Measurements from ENCODE around the gene SMAD5. TPM values are rescaled to one million over a fixed set of nuclear protein-coding genes. Genes with fewer than 3 reads are reported as not detected.

SMAD5 gene
- total and polyA plus RNA-seq, 2 donors (not counting 1 experiment from before 2014, with no cell fraction given), result 9.4 to 38.6 TPM

DNA sequence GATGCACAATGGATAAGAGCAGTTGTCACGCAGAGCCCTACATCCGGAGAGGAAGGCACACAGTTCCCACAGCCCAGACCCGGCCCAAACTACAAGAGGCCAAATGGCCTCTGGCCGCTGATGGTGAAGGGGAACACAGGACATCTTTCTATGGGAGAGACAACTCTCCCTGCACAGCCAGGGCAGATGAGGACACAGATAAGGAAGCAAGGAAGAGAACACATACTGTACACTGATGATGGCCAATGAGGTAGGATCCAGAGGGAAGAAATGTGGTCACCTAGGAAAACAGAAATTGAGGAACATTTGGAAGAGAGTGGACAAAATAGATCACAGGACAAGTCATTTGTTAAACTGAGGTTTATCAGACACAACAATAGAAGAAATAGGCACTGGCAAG lies 88.7 kb downstream of the SMAD5 start:
- ChIA-PET CTCF (no interaction called here), POLR2A (no interaction called here)
- H3K27ac ChIP-seq (ENCODE audit: low read length in 2 of 2), result no peak overlapping the region
- DNase-seq (no peak), ATAC-seq (ENCODE audit: low read depth) (no peak)
- H3K9ac ChIP-seq (ENCODE audit: low read length), result no peak overlapping the region
- peaks cover 0 to 7% (median 1%) of the 10 kb centered on the region in 4 experiments for H3K27me3 ChIP-seq (replicated peaks in 1 of 4; ENCODE audit: control extremely low read depth in 1 of 4, control insufficient read depth in 3 of 4, insufficient read depth in 4 of 4, low read length in 3 of 4)
- Mint-ChIP-seq H3K27me3 (peaks cover 15% of the 10 kb centered on the region), H3K27ac (no peak overlapping the region), H3K9me3 (ENCODE audit: insufficient read depth) (peaks cover 8% of the 10 kb centered on the region), H3K4me3 (no peak overlapping the region), H3K4me1 (no peaks in the 10 kb centered on the region)
- no peaks in the 10 kb centered on the region for H3K4me1 ChIP-seq (ENCODE audit: control insufficient read depth in 2 of 2, insufficient read depth in 2 of 2, low read length in 2 of 2)
- no peaks in the 10 kb centered on the region for H3K79me2 ChIP-seq (ENCODE audit: control insufficient read depth, insufficient read depth, low read length)
- no peaks in the 10 kb centered on the region for H4K20me1 ChIP-seq (ENCODE audit: control insufficient read depth, insufficient read depth, low read length, poor library complexity, severe bottlenecking)
- intact Hi-C loops (cut with micrococcal nuclease), result no loop called here
- no peak for TF ChIP-seq EZH2 (IDR thresholded peaks at IDR 0.05; ENCODE audit: borderline replicate concordance, insufficient read depth, low read depth, low read length, poor library complexity, severe bottlenecking)
- TF ChIP-seq, protein P1, sequence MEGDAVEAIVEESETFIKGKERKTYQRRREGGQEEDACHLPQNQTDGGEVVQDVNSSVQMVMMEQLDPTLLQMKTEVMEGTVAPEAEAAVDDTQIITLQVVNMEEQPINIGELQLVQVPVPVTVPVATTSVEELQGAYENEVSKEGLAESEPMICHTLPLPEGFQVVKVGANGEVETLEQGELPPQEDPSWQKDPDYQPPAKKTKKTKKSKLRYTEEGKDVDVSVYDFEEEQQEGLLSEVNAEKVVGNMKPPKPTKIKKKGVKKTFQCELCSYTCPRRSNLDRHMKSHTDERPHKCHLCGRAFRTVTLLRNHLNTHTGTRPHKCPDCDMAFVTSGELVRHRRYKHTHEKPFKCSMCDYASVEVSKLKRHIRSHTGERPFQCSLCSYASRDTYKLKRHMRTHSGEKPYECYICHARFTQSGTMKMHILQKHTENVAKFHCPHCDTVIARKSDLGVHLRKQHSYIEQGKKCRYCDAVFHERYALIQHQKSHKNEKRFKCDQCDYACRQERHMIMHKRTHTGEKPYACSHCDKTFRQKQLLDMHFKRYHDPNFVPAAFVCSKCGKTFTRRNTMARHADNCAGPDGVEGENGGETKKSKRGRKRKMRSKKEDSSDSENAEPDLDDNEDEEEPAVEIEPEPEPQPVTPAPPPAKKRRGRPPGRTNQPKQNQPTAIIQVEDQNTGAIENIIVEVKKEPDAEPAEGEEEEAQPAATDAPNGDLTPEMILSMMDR (IDR thresholded peaks at IDR 0.05), result no peak
- H3K9me3 ChIP-seq (ENCODE audit: control extremely low read depth in 1 of 3, control insufficient read depth in 2 of 3, insufficient read depth in 1 of 3, low read length in 2 of 3), result peaks cover 0 to 14% (median 0%) of the 10 kb centered on the region in 3 donors
- no peak overlapping the region for H2AFZ ChIP-seq (ENCODE audit: insufficient read depth, low read depth, low read length, poor library complexity, severe bottlenecking)
- no peak overlapping the region for H3K4me2 ChIP-seq (replicated peaks; ENCODE audit: low read depth, low read length, poor library complexity, severe bottlenecking)
- H3K36me3 ChIP-seq (replicated peaks in 1 of 2; ENCODE audit: control extremely low read depth in 1 of 2, control insufficient read depth in 1 of 2, extremely low read depth in 1 of 2, insufficient read depth in 2 of 2, low read length in 1 of 2), result no peaks in the 10 kb centered on the region
- H3K4me3 ChIP-seq (ENCODE audit: control extremely low read depth in 1 of 5, extremely low read depth in 1 of 5, insufficient read depth in 1 of 5, low read depth in 2 of 5, low read length in 4 of 5), result no peak overlapping the region
- WGBS (ENCODE audit: insufficient coverage), result 97% methylated on average over 4 of the region's 4 CpGs

DNA sequence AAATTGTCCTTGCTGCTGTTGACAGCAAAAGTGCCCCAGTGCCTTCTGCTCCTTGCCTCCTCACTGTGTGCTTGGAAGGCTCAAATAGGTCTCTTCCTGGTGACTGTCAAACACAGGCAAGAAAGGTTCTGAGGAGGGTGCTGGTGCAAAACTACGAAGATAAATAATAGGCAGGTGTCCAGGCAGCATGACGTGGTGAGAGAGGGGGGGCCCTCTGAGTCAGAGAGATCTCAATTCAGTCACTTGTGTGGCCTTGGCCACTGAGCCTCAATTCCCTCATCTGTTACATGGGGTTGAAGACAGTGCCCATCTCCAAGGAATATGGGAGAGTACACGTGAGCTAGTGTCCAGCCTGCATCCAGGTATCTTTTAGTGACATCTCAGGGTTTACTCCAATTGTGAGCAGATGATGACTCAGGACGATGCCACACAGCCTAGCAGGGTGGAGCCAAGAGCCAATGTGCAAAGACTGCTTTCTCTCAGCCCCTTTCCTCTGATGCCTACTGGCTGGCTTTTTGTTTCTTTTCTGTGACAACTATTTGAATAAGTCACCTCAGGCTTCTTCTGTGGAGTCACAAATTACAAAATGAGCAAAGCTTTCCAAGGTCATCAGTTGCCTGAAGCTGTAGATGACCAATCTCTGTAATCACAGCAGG lies 90.1 kb downstream of the SMAD5 start:
- Histone ChIP-seq H3K79me2 (ENCODE audit: control insufficient read depth, insufficient read depth, low read length) (no peaks in the 10 kb centered on the region), H3K4me1 (ENCODE audit: control insufficient read depth in 2 of 2, insufficient read depth in 2 of 2, low read length in 2 of 2) (no peaks in the 10 kb centered on the region), H3K9me3 (ENCODE audit: control extremely low read depth in 1 of 3, control insufficient read depth in 2 of 3, insufficient read depth in 1 of 3, low read length in 2 of 3) (peaks cover 0 to 14% (median 0%) of the 10 kb centered on the region in 3 donors), H3K27me3 (replicated peaks in 1 of 4; ENCODE audit: control extremely low read depth in 1 of 4, control insufficient read depth in 3 of 4, insufficient read depth in 4 of 4, low read length in 3 of 4) (peaks cover 0 to 10% (median 1%) of the 10 kb centered on the region in 4 experiments), H3K4me3 (ENCODE audit: control extremely low read depth in 1 of 5, extremely low read depth in 1 of 5, insufficient read depth in 1 of 5, low read depth in 2 of 5, low read length in 4 of 5) (no peak overlapping the region), H4K20me1 (ENCODE audit: control insufficient read depth, insufficient read depth, low read length, poor library complexity, severe bottlenecking) (no peaks in the 10 kb centered on the region), H3K27ac (ENCODE audit: low read length in 2 of 2) (no peak overlapping the region), H3K36me3 (replicated peaks in 1 of 2; ENCODE audit: control extremely low read depth in 1 of 2, control insufficient read depth in 1 of 2, extremely low read depth in 1 of 2, insufficient read depth in 2 of 2, low read length in 1 of 2) (no peaks in the 10 kb centered on the region), H3K9ac (ENCODE audit: low read length) (no peak overlapping the region), H2AFZ (ENCODE audit: insufficient read depth, low read depth, low read length, poor library complexity, severe bottlenecking) (no peak overlapping the region), H3K4me2 (replicated peaks; ENCODE audit: low read depth, low read length, poor library complexity, severe bottlenecking) (no peak overlapping the region)
- CTCF ChIA-PET, result interaction anchor here (1.2 kb wide), 1 partner anchor 14 kb away, joined by 3 read pairs; no protein-coding TSS in a partner anchor
- 57% methylated on average over 4 of the region's 4 CpGs for WGBS (ENCODE audit: insufficient coverage)
- no peak overlapping the region for H3K27ac Mint-ChIP-seq
- H3K27me3 Mint-ChIP-seq, result peaks cover 19% of the 10 kb centered on the region
- TF ChIP-seq, protein P1 (IDR thresholded peaks at IDR 0.05), result no peak
- TF ChIP-seq EZH2 (IDR thresholded peaks at IDR 0.05; ENCODE audit: borderline replicate concordance, insufficient read depth, low read depth, low read length, poor library complexity, severe bottlenecking), result no peak
- POLR2A ChIA-PET, result no interaction called here
- no peaks in the 10 kb centered on the region for H3K4me1 Mint-ChIP-seq
- no peak overlapping the region for H3K4me3 Mint-ChIP-seq
- ATAC-seq (ENCODE audit: low read depth) (no peak), DNase-seq (no peak)
- peaks cover 8% of the 10 kb centered on the region for H3K9me3 Mint-ChIP-seq (ENCODE audit: insufficient read depth)
- intact Hi-C loops (cut with micrococcal nuclease), result no loop called here

Data from B cell (primary cell).